ENCODE measurements around the gene GAL3ST3.

- TF ChIP-seq CTCF (IDR thresholded peaks at IDR 0.05; ENCODE audit: insufficient read depth, low read depth, low read length) (no peak), EZH2 (IDR thresholded peaks at IDR 0.05; ENCODE audit: insufficient read depth, low read length) (no peak)
These were observed 7.5 kb upstream of the GAL3ST3 start for GRCh38 chr11:66056501-66056900.
